Neural progenitor cell (in vitro differentiated cells): ENCODE measurements around the gene LPCAT4. TPM values are rescaled to one million over a fixed set of nuclear protein-coding genes. Genes with fewer than 3 reads are reported as not detected.

Experiments
- DNase-seq: peaks from one replicate; pipeline ENCODE4 v3.0.0-alpha.2; 2016; ENCODE audit warnings: low spot score
- H2AFZ ChIP-seq: fragments of 200-600 bp; sonication (generic); replicated peaks from 2 replicates; pipeline ENCODE4 v1.6.1; 2016; ENCODE audit warnings: antibody characterized with exemption
- H3F3A ChIP-seq: fragments of 200-600 bp; sonication (generic); 2 replicates; pipeline ENCODE4 v1.6.1; 2016; ENCODE audit warnings: antibody characterized with exemption, low read depth
- H3K27ac ChIP-seq: fragments of 200-600 bp; sonication (generic); 2 replicates; pipeline ENCODE4 v1.5.1; 2016; ENCODE audit warnings: mild to moderate bottlenecking
- H3K27me3 ChIP-seq: fragments of 200-600 bp; sonication (generic); 2 replicates; pipeline ENCODE4 v1.6.1; 2016; ENCODE audit warnings: mild to moderate bottlenecking, moderate library complexity
- H3K36me3 ChIP-seq: fragments of 200-600 bp; sonication (generic); 2 replicates; pipeline ENCODE4 v1.5.1; 2016
- H3K4me1 ChIP-seq: fragments of 200-600 bp; sonication (generic); 2 replicates; pipeline ENCODE4 v1.6.1; 2016; ENCODE audit warnings: mixed run types
- H3K4me2 ChIP-seq: fragments of 200-600 bp; sonication (generic); 2 replicates; pipeline ENCODE4 v1.6.1; 2016
- H3K4me3 ChIP-seq: fragments of 200-600 bp; sonication (generic); 2 replicates; pipeline ENCODE4 v1.5.1; 2016
- H3K79me2 ChIP-seq: fragments of 200-600 bp; sonication (generic); 2 replicates; pipeline ENCODE4 v1.6.1; 2016; ENCODE audit warnings: low read depth
- H3K9ac ChIP-seq: fragments of 200-600 bp; sonication (generic); 2 replicates; pipeline ENCODE4 v1.6.1; 2016
- H3K9me3 ChIP-seq: fragments of 200-600 bp; sonication (generic); 2 replicates; pipeline ENCODE4 v1.5.1; 2016; ENCODE audit warnings: low read depth
- H4K20me1 ChIP-seq: fragments of 200-600 bp; sonication (generic); 2 replicates; pipeline ENCODE4 v1.6.1; 2016; ENCODE audit warnings: low read depth
- H3K27ac Mint-ChIP-seq: 3 replicates; pipeline ENCODE4 v1.8.0; 2021; ENCODE audit warnings: mixed read lengths
- H3K27me3 Mint-ChIP-seq: 2 replicates; pipeline ENCODE4 v1.8.0; 2022; ENCODE audit warnings: low read depth, mild to moderate bottlenecking, inconsistent platforms, moderate library complexity, mixed read lengths; ENCODE audit not compliant: insufficient read depth
- H3K36me3 Mint-ChIP-seq: 3 replicates; pipeline ENCODE4 v1.8.0; 2021; ENCODE audit warnings: mixed read lengths
- H3K4me1 Mint-ChIP-seq: 3 replicates; pipeline ENCODE4 v1.8.0; 2021; ENCODE audit warnings: mixed read lengths
- H3K4me3 Mint-ChIP-seq: 3 replicates; pipeline ENCODE4 v1.8.0; 2021; ENCODE audit warnings: mild to moderate bottlenecking, moderate library complexity, mixed read lengths
- H3K9me3 Mint-ChIP-seq: 3 replicates; pipeline ENCODE4 v1.8.0; 2020; ENCODE audit warnings: mixed read lengths
- EZH2 ChIP-seq: fragments of 200-600 bp; sonication (generic); IDR thresholded peaks from 2 replicates; pipeline ENCODE4 v1.6.1; 2017; ENCODE audit warnings: antibody characterized with exemption, mild to moderate bottlenecking, moderate library complexity
- EZH2phosphoT487 ChIP-seq: fragments of 200-600 bp; sonication (generic); IDR thresholded peaks from 2 replicates; pipeline ENCODE4 v1.6.1; 2017; ENCODE audit warnings: antibody characterized with exemption
- total RNA-seq: library from RNA; depleted of rRNA; stranded (reverse); fragments of >200 nt; gene quantifications from 2 replicates; pipeline ENCODE4 v1.2.3, GENCODE V29; 2015; ENCODE audit warnings: low replicate concordance
- TF ChIP-seq, protein P1 (sequence below): fragments of 200-600 bp; sonication (generic); IDR thresholded peaks from 2 replicates; pipeline ENCODE4 v1.5.1; 2017; ENCODE audit warnings: antibody characterized with exemption, mild to moderate bottlenecking

Gene LPCAT4
- total RNA-seq, 1 donor from 2014 or later: 35.1 TPM

- Histone ChIP-seq H3K36me3 (peaks cover 14% of the 10 kb centered on the region), H3F3A (peaks cover 41% of the 10 kb centered on the region), H3K4me3 (peak overlapping the region; percentile 82), H3K4me1 (peaks cover 10% of the 10 kb centered on the region), H3K27ac (no peak overlapping the region), H2AFZ (no peak overlapping the region), H3K79me2 (peaks cover 24% of the 10 kb centered on the region), H3K9ac (no peak overlapping the region), H3K4me2 (peak overlapping the region; percentile 80), H3K27me3 (peaks cover 2% of the 10 kb centered on the region), H3K9me3 (no peaks in the 10 kb centered on the region), H4K20me1 (peaks cover 4% of the 10 kb centered on the region)
- H3K27me3 Mint-ChIP-seq: peaks cover 5% of the 10 kb centered on the region
- H3K4me1 Mint-ChIP-seq: peaks cover 11% of the 10 kb centered on the region
- no peak overlapping the region for H3K27ac Mint-ChIP-seq
- H3K4me3 Mint-ChIP-seq: no peak overlapping the region
- DNase-seq: no peak
- TF ChIP-seq, protein P1, sequence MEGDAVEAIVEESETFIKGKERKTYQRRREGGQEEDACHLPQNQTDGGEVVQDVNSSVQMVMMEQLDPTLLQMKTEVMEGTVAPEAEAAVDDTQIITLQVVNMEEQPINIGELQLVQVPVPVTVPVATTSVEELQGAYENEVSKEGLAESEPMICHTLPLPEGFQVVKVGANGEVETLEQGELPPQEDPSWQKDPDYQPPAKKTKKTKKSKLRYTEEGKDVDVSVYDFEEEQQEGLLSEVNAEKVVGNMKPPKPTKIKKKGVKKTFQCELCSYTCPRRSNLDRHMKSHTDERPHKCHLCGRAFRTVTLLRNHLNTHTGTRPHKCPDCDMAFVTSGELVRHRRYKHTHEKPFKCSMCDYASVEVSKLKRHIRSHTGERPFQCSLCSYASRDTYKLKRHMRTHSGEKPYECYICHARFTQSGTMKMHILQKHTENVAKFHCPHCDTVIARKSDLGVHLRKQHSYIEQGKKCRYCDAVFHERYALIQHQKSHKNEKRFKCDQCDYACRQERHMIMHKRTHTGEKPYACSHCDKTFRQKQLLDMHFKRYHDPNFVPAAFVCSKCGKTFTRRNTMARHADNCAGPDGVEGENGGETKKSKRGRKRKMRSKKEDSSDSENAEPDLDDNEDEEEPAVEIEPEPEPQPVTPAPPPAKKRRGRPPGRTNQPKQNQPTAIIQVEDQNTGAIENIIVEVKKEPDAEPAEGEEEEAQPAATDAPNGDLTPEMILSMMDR: no peak
- TF ChIP-seq EZH2 (no peak), EZH2phosphoT487 (no peak)
- no peaks in the 10 kb centered on the region for H3K9me3 Mint-ChIP-seq
- peaks cover 17% of the 10 kb centered on the region for H3K36me3 Mint-ChIP-seq
These were observed 25.4 kb downstream of the LPCAT4 start for GRCh38 chr15:34341381-34342212.

GRCh38 chr15:34339946-34340345, 27.1 kb downstream of the LPCAT4 start:
- Mint-ChIP-seq H3K27ac (no peak overlapping the region), H3K4me3 (peak overlapping the region; percentile 74), H3K36me3 (peaks cover 17% of the 10 kb centered on the region), H3K27me3 (peaks cover 5% of the 10 kb centered on the region), H3K4me1 (peaks cover 12% of the 10 kb centered on the region), H3K9me3 (no peaks in the 10 kb centered on the region)
- H3F3A ChIP-seq: peaks cover 35% of the 10 kb centered on the region
- H3K9ac ChIP-seq: no peak overlapping the region
- no peak overlapping the region for H3K4me3 ChIP-seq
- H3K9me3 ChIP-seq: no peaks in the 10 kb centered on the region
- H3K27ac ChIP-seq: no peak overlapping the region
- no peak overlapping the region for H2AFZ ChIP-seq
- TF ChIP-seq EZH2 (no peak), EZH2phosphoT487 (no peak)
- TF ChIP-seq, protein P1: no peak
- peaks cover 4% of the 10 kb centered on the region for H3K27me3 ChIP-seq
- H3K36me3 ChIP-seq: peaks cover 14% of the 10 kb centered on the region
- DNase-seq: no peak
- H3K4me2 ChIP-seq: no peak overlapping the region
- peaks cover 13% of the 10 kb centered on the region for H3K4me1 ChIP-seq
- peaks cover 24% of the 10 kb centered on the region for H3K79me2 ChIP-seq
- H4K20me1 ChIP-seq: peaks cover 4% of the 10 kb centered on the region

DNA sequence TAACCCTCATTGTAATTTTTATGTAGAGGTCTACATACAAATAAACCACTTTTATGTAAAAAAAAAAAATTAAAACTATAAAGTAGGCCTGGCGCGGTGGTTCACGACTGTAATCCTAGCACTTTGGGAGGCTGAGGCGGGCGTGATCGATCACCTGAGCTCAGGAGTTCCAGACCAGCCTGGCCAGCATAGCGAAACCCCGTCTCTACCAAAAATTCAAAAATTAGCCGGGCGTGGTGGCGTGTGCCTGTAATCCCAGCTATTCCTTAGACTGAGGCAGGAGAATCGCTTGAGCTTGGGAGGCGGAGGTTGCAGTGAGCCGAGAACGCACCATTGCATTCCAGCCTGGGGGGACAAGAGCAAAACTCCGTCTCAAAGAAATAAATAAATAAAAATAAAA, 28.6 kb downstream of the LPCAT4 start:
- H3K27ac Mint-ChIP-seq: no peak overlapping the region
- H2AFZ ChIP-seq: peak overlapping the region; percentile 99
- H3K4me1 Mint-ChIP-seq: peaks cover 12% of the 10 kb centered on the region
- peaks cover 13% of the 10 kb centered on the region for H3K4me1 ChIP-seq
- H3K4me3 Mint-ChIP-seq: peak overlapping the region; percentile 87
- peaks cover 4% of the 10 kb centered on the region for H3K27me3 ChIP-seq
- no peak overlapping the region for H3K9ac ChIP-seq
- DNase-seq: no peak
- no peaks in the 10 kb centered on the region for H3K9me3 Mint-ChIP-seq
- H3K9me3 ChIP-seq: no peaks in the 10 kb centered on the region
- H4K20me1 ChIP-seq: peaks cover 4% of the 10 kb centered on the region
- H3K27me3 Mint-ChIP-seq: peaks cover 5% of the 10 kb centered on the region
- peaks cover 14% of the 10 kb centered on the region for H3K36me3 ChIP-seq
- peaks cover 17% of the 10 kb centered on the region for H3K36me3 Mint-ChIP-seq
- no peak overlapping the region for H3K27ac ChIP-seq
- H3K79me2 ChIP-seq: peaks cover 24% of the 10 kb centered on the region
- peak overlapping the region; percentile 99 for H3K4me3 ChIP-seq
- peaks cover 28% of the 10 kb centered on the region for H3F3A ChIP-seq
- H3K4me2 ChIP-seq: peak overlapping the region; percentile 98
- TF ChIP-seq EZH2phosphoT487 (no peak), EZH2 (no peak)
- TF ChIP-seq, protein P1: no peak
